Retinal pigment epithelial cell (primary cell): ENCODE data around the gene SRGAP3.

ENCODE experiments used
- DNase-seq: peaks from one replicate; pipeline ENCODE4 v3.0.0-alpha.2; 2010; ENCODE audit warnings: low read depth
- H3K4me3 ChIP-seq: 2 replicates; pipeline ENCODE4 v1.5.1; 2011; ENCODE audit warnings: mild to moderate bottlenecking, low read length, control low read depth, moderate library complexity
- CTCF ChIP-seq: conservative IDR thresholded peaks from 2 replicates; pipeline ENCODE4 v1.5.1; 2011; ENCODE audit warnings: low read depth, low read length, control low read depth, inconsistent platforms

Gene SRGAP3

DNA sequence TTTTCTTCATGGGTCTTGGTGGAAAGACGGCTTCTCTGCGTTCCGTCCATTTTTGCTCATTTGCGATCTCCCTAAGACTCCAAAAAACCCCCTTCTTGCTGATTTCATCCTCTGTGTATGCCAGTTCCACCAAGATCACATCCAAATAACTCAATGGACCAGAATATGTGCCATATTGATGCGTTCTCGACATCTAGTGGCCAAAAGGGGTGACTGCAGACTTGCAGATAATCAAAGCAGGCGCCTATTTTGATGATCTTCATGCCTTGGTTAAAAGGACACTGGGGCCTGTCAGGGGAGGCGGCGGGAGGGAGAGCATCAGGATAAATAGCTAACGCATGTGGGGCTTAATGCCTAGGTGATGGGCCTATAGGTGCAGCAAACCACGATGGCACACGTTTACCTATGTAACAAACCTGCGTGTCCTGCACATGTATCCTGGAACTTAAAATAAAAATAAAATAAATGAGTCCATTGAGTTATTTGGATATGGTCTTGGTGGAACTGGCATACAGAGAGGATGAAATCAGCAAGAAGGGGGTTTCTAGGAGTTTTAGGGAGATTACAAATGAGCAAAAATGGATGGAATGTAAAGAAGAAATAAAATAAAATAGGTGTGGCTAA is 182.0 kb downstream of the SRGAP3 start:
- TF ChIP-seq CTCF: peak; percentile 99
- DNase-seq: peak; percentile 11
- H3K4me3 ChIP-seq: no peak overlapping the region

- DNase-seq: no peak
- no peak overlapping the region for H3K4me3 ChIP-seq
- TF ChIP-seq CTCF: no peak
Measured at GRCh38 chr3:9066775-9067174, 182.7 kb downstream of the SRGAP3 start.

- DNase-seq: no peak
- H3K4me3 ChIP-seq: no peak overlapping the region
- TF ChIP-seq CTCF: no peak
Measured at GRCh38 chr3:9066141-9066540, 183.3 kb downstream of the SRGAP3 start.

DNA sequence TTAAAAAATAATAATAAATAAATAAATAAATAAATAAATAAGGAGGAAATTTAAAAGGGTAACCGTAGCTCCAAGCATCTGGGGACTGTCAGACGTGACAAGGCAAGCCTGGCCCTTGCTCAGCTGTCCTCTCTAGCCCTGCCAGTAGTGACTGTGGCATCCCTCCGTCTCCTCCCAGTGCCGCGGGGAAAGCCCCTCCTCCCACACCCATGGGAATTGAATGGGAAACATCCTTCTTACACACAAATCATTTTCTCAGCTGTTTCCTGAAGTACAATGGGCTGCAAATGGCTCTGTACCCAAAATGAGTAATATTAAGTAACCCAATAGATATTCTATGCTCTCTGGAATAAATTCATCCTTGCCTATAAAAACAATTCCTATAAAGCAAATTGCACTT is 184.6 kb downstream of the SRGAP3 start:
- DNase-seq: no peak
- TF ChIP-seq CTCF: no peak
- no peak overlapping the region for H3K4me3 ChIP-seq

DNA sequence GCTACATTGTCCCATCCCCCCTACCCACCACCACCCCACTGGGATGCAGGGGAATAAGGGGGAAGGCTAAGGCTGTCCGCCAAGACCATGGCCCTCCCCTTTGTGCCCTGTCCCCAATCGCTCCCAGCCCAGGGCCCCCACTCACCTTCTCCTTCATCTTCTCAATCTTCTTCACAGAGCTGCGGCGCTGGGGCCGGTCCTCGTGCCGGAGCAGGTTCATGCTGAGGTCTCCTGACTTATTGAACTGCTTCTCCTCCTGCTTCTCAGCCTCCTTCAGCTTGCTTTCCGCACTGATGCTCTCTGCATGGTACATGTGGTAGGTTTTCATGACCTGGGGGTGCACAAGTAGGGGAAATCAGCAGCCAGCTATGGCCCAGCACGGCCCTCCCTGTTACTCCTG is 185.2 kb downstream of the SRGAP3 start:
- no peak for DNase-seq
- TF ChIP-seq CTCF: no peak
- no peak overlapping the region for H3K4me3 ChIP-seq

DNA sequence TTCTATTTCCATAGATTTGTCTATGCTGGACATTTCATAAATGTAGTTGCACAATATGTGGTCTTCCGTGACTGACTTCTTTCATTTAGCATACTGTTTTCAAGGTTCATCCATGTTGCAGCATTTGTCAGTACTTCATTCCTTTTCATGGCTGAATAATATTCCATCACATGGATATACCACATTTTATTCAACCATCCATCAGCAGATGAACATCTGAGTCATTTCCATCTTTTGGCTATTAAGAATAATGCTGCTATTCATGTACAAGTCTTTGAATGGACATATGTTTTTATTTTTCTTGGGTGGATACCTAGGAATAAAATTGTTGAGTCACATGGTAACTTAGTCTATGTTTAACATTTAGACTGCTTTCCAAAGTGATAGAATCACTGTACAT is 186.9 kb downstream of the SRGAP3 start:
- H3K4me3 ChIP-seq: no peak overlapping the region
- no peak for TF ChIP-seq CTCF
- no peak for DNase-seq

- H3K4me3 ChIP-seq: no peak overlapping the region
- TF ChIP-seq CTCF: no peak
- no peak for DNase-seq
Measured at GRCh38 chr3:9061634-9062033, 187.8 kb downstream of the SRGAP3 start.
